GM13976 (cell line): ENCODE results near the gene TBXA2R.

Experiments
- DNase-seq: peaks from one replicate; pipeline ENCODE4 v3.0.0; 2012; ENCODE audit warnings: low spot score
- CTCF ChIP-seq: IDR thresholded peaks from 2 replicates; pipeline ENCODE4 v1.5.1; 2012; ENCODE audit warnings: borderline replicate concordance, mild to moderate bottlenecking; ENCODE audit not compliant: insufficient read depth; ENCODE audit errors: extremely low read depth, missing control alignments, control extremely low read depth
- in situ Hi-C: fragments of 300-500 bp; cut with MboI; formaldehyde crosslinking; loops from one replicate; pipeline ENCODE4 v1.12.0; 2022; ENCODE audit warnings: low sequenced_read_pairs, mixed read lengths, inconsistent platforms; ENCODE audit not compliant: unreplicated experiment

Gene TBXA2R

GRCh38 chr19:3644351-3645066 lies 37.8 kb upstream of the TBXA2R start:
- DNase-seq = no peak
- no peak for TF ChIP-seq CTCF
- in situ Hi-C loops = no loop called here

GRCh38 chr19:3643674-3644313 lies 37.1 kb upstream of the TBXA2R start:
- in situ Hi-C loops = no loop called here
- no peak for DNase-seq
- TF ChIP-seq CTCF = no peak

- no peak for TF ChIP-seq CTCF
- in situ Hi-C loops = no loop called here
- no peak for DNase-seq
Observed at GRCh38 chr19:3642987-3643673, 36.5 kb upstream of the TBXA2R start.

- TF ChIP-seq CTCF = no peak
- DNase-seq = no peak
- in situ Hi-C loops = no loop called here
Observed at GRCh38 chr19:3642296-3642695, 35.6 kb upstream of the TBXA2R start.

GRCh38 chr19:3641515-3642269 lies 35.0 kb upstream of the TBXA2R start:
- DNase-seq = no peak
- TF ChIP-seq CTCF = no peak
- in situ Hi-C loops = no loop called here

GRCh38 chr19:3639479-3639878 lies 32.8 kb upstream of the TBXA2R start:
- no peak for TF ChIP-seq CTCF
- in situ Hi-C loops = no loop called here
- no peak for DNase-seq
